Astrocyte (in vitro differentiated cells and primary cell): ENCODE data around the gene HACL1.

Experiments
- CTCF ChIP-seq: IDR thresholded peaks from 2 replicates; pipeline ENCODE4 v1.5.1; 2011; ENCODE audit warnings: low read depth, mild to moderate bottlenecking, inconsistent platforms, low read length, moderate library complexity; ENCODE audit not compliant: insufficient read depth
- EZH2 ChIP-seq: IDR thresholded peaks from 2 replicates; pipeline ENCODE4 v1.6.1; 2012; ENCODE audit warnings: mild to moderate bottlenecking, low read length, inconsistent platforms; ENCODE audit not compliant: insufficient read depth

DNA sequence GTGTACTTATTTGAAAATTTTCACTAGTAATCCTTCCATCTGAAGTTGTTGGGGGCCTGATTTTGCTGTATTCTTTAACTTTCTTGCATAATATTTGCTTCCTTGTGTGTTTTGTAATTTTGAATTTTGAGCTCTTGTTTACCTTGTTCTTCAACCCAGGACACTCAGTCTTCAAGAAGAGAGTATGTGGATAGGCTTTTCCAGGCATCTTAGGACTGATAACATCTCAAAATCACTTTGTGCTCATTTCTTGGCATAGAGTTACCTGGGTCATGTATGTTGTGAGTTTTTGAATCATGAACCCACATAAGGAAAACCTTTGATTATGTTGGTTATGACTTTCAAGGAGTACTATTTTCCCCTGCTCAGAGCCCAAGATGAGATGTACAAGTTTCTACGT is 13.6 kb upstream of the HACL1 start:
- TF ChIP-seq CTCF (no peak), EZH2 (no peak)
